Natural killer cell treated with Interleukin-12 subunit alpha and Interleukin-12 subunit beta and Interleukin-15 and Interleukin-18, amount 100 ng/mL, for 72 hours (primary cell): ENCODE data around the gene UBE2G1. TPM values are rescaled to one million over a fixed set of nuclear protein-coding genes. Genes with fewer than 3 reads are reported as not detected.
"Not testable (repeated sequence)": the region's sequence is repeated elsewhere in the genome, so short reads cannot be mapped to it uniquely, and the experiment has no call there.

Source experiments
- ATAC-seq, 2 donors: fragments of 150-1000 bp; cut with Tn5 transposase in 1 of 2; sonication (Bioruptor Pico), chemical (Tn5 transposase) in 1 of 2; 2 replicates each; pipeline ENCODE4 v1.10.0; 2021
- DNase-seq: peaks from one replicate; pipeline ENCODE4 v3.0.0; 2022; ENCODE audit warnings: low spot score
- H3K27ac Mint-ChIP-seq, 2 donors: 1 replicate in 1 of 2; 2 replicates in 1 of 2; pipeline ENCODE4 v1.8.0; 2022; ENCODE audit warnings: mixed read lengths in 2 of 2, mild to moderate bottlenecking in 1 of 2, moderate library complexity in 1 of 2
- H3K27me3 Mint-ChIP-seq, 2 donors: 1 replicate in 1 of 2; 2 replicates in 1 of 2; pipeline ENCODE4 v1.8.0; 2022; ENCODE audit warnings: mixed read lengths in 2 of 2
- H3K36me3 Mint-ChIP-seq: one replicate; pipeline ENCODE4 v1.8.0; 2022; ENCODE audit warnings: mixed read lengths
- H3K4me1 Mint-ChIP-seq, 2 donors: 1 replicate in 1 of 2; 2 replicates in 1 of 2; pipeline ENCODE4 v1.8.0; 2022; ENCODE audit warnings: low read depth in 2 of 2, mixed read lengths in 2 of 2, mild to moderate bottlenecking in 1 of 2
- H3K4me3 Mint-ChIP-seq: one replicate; pipeline ENCODE4 v1.8.0; 2022; ENCODE audit warnings: mixed read lengths
- H3K9me3 Mint-ChIP-seq: 2 replicates; pipeline ENCODE4 v1.8.0; 2022; ENCODE audit warnings: mixed read lengths
- total RNA-seq, 2 donors: library from RNA; stranded (reverse); gene quantifications; one replicate each; pipeline ENCODE4 v1.2.3, GENCODE V29; 2022

Gene UBE2G1
- total RNA-seq, 2 donors from 2014 or later: 55.3 to 82.5 TPM

GRCh38 chr17:4255271-4255670 is 111.2 kb downstream of the UBE2G1 start:
- H3K27me3 Mint-ChIP-seq, H3K9me3 Mint-ChIP-seq, ATAC-seq, H3K4me3 Mint-ChIP-seq, DNase-seq, H3K36me3 Mint-ChIP-seq: not testable (repeated sequence)
- H3K4me1 Mint-ChIP-seq: peaks cover 36 to 42% of the 10 kb centered on the region in 2 donors
- H3K27ac Mint-ChIP-seq: peak overlapping the region in 1 of 2 donors; percentile 54

- H3K4me1 Mint-ChIP-seq: peaks cover 33 to 47% of the 10 kb centered on the region in 2 donors
- no peak overlapping the region for H3K27ac Mint-ChIP-seq
- H3K4me3 Mint-ChIP-seq: no peak overlapping the region
- no peak for ATAC-seq
- H3K9me3 Mint-ChIP-seq: no peaks in the 10 kb centered on the region
- DNase-seq: no peak
- no peaks in the 10 kb centered on the region for H3K27me3 Mint-ChIP-seq
- H3K36me3 Mint-ChIP-seq: no peaks in the 10 kb centered on the region
These were observed 115.6 kb downstream of the UBE2G1 start for GRCh38 chr17:4250887-4251286.

GRCh38 chr17:4249452-4250029 is 116.9 kb downstream of the UBE2G1 start:
- Mint-ChIP-seq H3K36me3 (no peaks in the 10 kb centered on the region), H3K27me3 (no peaks in the 10 kb centered on the region), H3K9me3 (no peaks in the 10 kb centered on the region), H3K4me1 (peaks cover 36 to 49% of the 10 kb centered on the region in 2 donors), H3K4me3 (no peak overlapping the region), H3K27ac (peak overlapping the region in 1 of 2 donors; percentile 1)
- DNase-seq (no peak), ATAC-seq (no peak)

- H3K9me3 Mint-ChIP-seq: no peaks in the 10 kb centered on the region
- no peaks in the 10 kb centered on the region for H3K36me3 Mint-ChIP-seq
These were observed 117.8 kb downstream of the UBE2G1 start for GRCh38 chr17:4248504-4249277.

GRCh38 chr17:4247971-4248388 is 118.5 kb downstream of the UBE2G1 start:
- no peak overlapping the region for H3K4me3 Mint-ChIP-seq
- no peaks in the 10 kb centered on the region for H3K27me3 Mint-ChIP-seq
- H3K27ac Mint-ChIP-seq: no peak overlapping the region
- DNase-seq: no peak
- peaks cover 32 to 46% of the 10 kb centered on the region in 2 donors for H3K4me1 Mint-ChIP-seq
- no peaks in the 10 kb centered on the region for H3K9me3 Mint-ChIP-seq
- H3K36me3 Mint-ChIP-seq: no peaks in the 10 kb centered on the region
- no peak for ATAC-seq

More at GRCh38 chr17:4248504-4249277, 117.8 kb downstream of the UBE2G1 start:
- ATAC-seq (no peak), DNase-seq (no peak)
- Mint-ChIP-seq H3K27me3 (no peaks in the 10 kb centered on the region), H3K27ac (no peak overlapping the region), H3K4me3 (no peak overlapping the region), H3K4me1 (peaks cover 36 to 51% of the 10 kb centered on the region in 2 donors)

- no peaks in the 10 kb centered on the region for H3K36me3 Mint-ChIP-seq
- no peaks in the 10 kb centered on the region for H3K27me3 Mint-ChIP-seq
- ATAC-seq: no peak
- no peak for DNase-seq
- peaks cover 32 to 46% of the 10 kb centered on the region in 2 donors for H3K4me1 Mint-ChIP-seq
- H3K9me3 Mint-ChIP-seq: no peaks in the 10 kb centered on the region
- no peak overlapping the region for H3K4me3 Mint-ChIP-seq
- no peak overlapping the region for H3K27ac Mint-ChIP-seq
These were observed 119.0 kb downstream of the UBE2G1 start for GRCh38 chr17:4247361-4247970.

- no peaks in the 10 kb centered on the region for H3K27me3 Mint-ChIP-seq
- ATAC-seq (no peak), DNase-seq (no peak)
- peaks cover 29 to 46% of the 10 kb centered on the region in 2 donors for H3K4me1 Mint-ChIP-seq
- H3K4me3 Mint-ChIP-seq: no peak overlapping the region
- H3K9me3 Mint-ChIP-seq: no peaks in the 10 kb centered on the region
- no peaks in the 10 kb centered on the region for H3K36me3 Mint-ChIP-seq
- peak overlapping the region in 1 of 2 donors; percentile 15 for H3K27ac Mint-ChIP-seq
These were observed 119.8 kb downstream of the UBE2G1 start for GRCh38 chr17:4246674-4247073.

- Mint-ChIP-seq H3K4me3 (no peak overlapping the region), H3K27ac (no peak overlapping the region), H3K9me3 (no peaks in the 10 kb centered on the region), H3K4me1 (peaks cover 11 to 15% of the 10 kb centered on the region in 2 donors), H3K36me3 (peaks cover 6% of the 10 kb centered on the region), H3K27me3 (no peaks in the 10 kb centered on the region)
- DNase-seq: no peak
- no peak for ATAC-seq
These were observed 124.9 kb downstream of the UBE2G1 start for GRCh38 chr17:4241535-4241934.

GRCh38 chr17:4236456-4236855 is 130.0 kb downstream of the UBE2G1 start:
- ATAC-seq (no peak), DNase-seq (no peak)
- H3K27me3 Mint-ChIP-seq: no peaks in the 10 kb centered on the region
- no peaks in the 10 kb centered on the region for H3K9me3 Mint-ChIP-seq
- no peak overlapping the region for H3K27ac Mint-ChIP-seq
- peaks cover 11% of the 10 kb centered on the region for H3K36me3 Mint-ChIP-seq
- H3K4me1 Mint-ChIP-seq: peaks cover 10 to 15% of the 10 kb centered on the region in 2 donors
- H3K4me3 Mint-ChIP-seq: no peak overlapping the region

GRCh38 chr17:4235372-4236279 is 130.8 kb downstream of the UBE2G1 start:
- H3K4me3 Mint-ChIP-seq: no peak overlapping the region

GRCh38 chr17:4234401-4234800 is 132.1 kb downstream of the UBE2G1 start:
- H3K36me3 Mint-ChIP-seq: peaks cover 6% of the 10 kb centered on the region
- H3K4me1 Mint-ChIP-seq: peaks cover 13 to 15% of the 10 kb centered on the region in 2 donors
- H3K4me3 Mint-ChIP-seq: no peak overlapping the region
- DNase-seq (no peak), ATAC-seq (no peak)
- no peak overlapping the region for H3K27ac Mint-ChIP-seq
- H3K27me3 Mint-ChIP-seq: no peaks in the 10 kb centered on the region
- no peaks in the 10 kb centered on the region for H3K9me3 Mint-ChIP-seq

More at GRCh38 chr17:4235372-4236279, 130.8 kb downstream of the UBE2G1 start:
- peaks cover 7% of the 10 kb centered on the region for H3K36me3 Mint-ChIP-seq
- ATAC-seq (no peak), DNase-seq (no peak)
- H3K9me3 Mint-ChIP-seq: no peaks in the 10 kb centered on the region
- H3K4me1 Mint-ChIP-seq: peaks cover 13 to 15% of the 10 kb centered on the region in 2 donors
- H3K27me3 Mint-ChIP-seq: no peaks in the 10 kb centered on the region
- H3K27ac Mint-ChIP-seq: no peak overlapping the region

- no peak overlapping the region for H3K4me3 Mint-ChIP-seq
- H3K4me1 Mint-ChIP-seq: peaks cover 13 to 15% of the 10 kb centered on the region in 2 donors
- no peak overlapping the region for H3K27ac Mint-ChIP-seq
These were observed 132.7 kb downstream of the UBE2G1 start for GRCh38 chr17:4233668-4234258.

More at GRCh38 chr17:4233668-4234258, 132.7 kb downstream of the UBE2G1 start:
- Mint-ChIP-seq H3K27me3 (no peaks in the 10 kb centered on the region), H3K36me3 (peaks cover 6% of the 10 kb centered on the region), H3K9me3 (no peaks in the 10 kb centered on the region)
- ATAC-seq: no peak
- DNase-seq: no peak
